Thymus (tissue), 11 donors: ENCODE measurements around the gene NSF. TPM values are rescaled to one million over a fixed set of nuclear protein-coding genes. Genes with fewer than 3 reads are reported as not detected.
"Not testable (repeated sequence)": the region's sequence is repeated elsewhere in the genome, so short reads cannot be mapped to it uniquely, and the experiment has no call there.

ENCODE experiments used
- DNase-seq, 9 donors: peaks; one replicate each; pipeline ENCODE4 v3.0.0-alpha.2; 2013; ENCODE audit warnings: low spot score in 9 of 9, low read depth in 6 of 9, missing footprints in 1 of 9
- H3K27ac ChIP-seq, 2 donors: one replicate each; pipeline ENCODE4 v1.5.1; 2013; ENCODE audit warnings: control low read depth in 1 of 2, low read depth in 1 of 2, low read length in 1 of 2, mild to moderate bottlenecking in 1 of 2, moderate library complexity in 1 of 2
- H3K27me3 ChIP-seq, 2 donors: one replicate each; pipeline ENCODE4 v1.5.1; 2013; ENCODE audit warnings: low read length in 1 of 2; ENCODE audit not compliant: control insufficient read depth in 2 of 2, insufficient read depth in 1 of 2
- H3K36me3 ChIP-seq, 2 donors: one replicate each; pipeline ENCODE4 v1.5.1; 2013; ENCODE audit warnings: low read length in 1 of 2, mild to moderate bottlenecking in 1 of 2, moderate library complexity in 1 of 2; ENCODE audit not compliant: control insufficient read depth in 2 of 2, insufficient read depth in 2 of 2
- H3K4me1 ChIP-seq, 2 donors: one replicate each; pipeline ENCODE4 v1.5.1; 2013; ENCODE audit warnings: low read length in 2 of 2; ENCODE audit not compliant: control insufficient read depth in 2 of 2, insufficient read depth in 2 of 2
- H3K4me3 ChIP-seq, 2 donors: one replicate each; pipeline ENCODE4 v1.5.1; 2013; ENCODE audit warnings: low read length in 2 of 2, control low read depth in 1 of 2, mild to moderate bottlenecking in 1 of 2
- H3K9me3 ChIP-seq, 2 donors: one replicate each; pipeline ENCODE4 v1.5.1; 2013; ENCODE audit warnings: low read length in 1 of 2, mild to moderate bottlenecking in 1 of 2; ENCODE audit not compliant: control insufficient read depth in 2 of 2, insufficient read depth in 1 of 2
- WGBS: extraction: QIAGEN DNeasy Blood & Tissue Kit; methylation state at CpG from one replicate; pipeline ENCODE4 v1.1.7; 2013; 5-methylcytosine and 5-hydroxymethylcytosine counted together
- polyA plus RNA-seq: library from polyadenylated mRNA; stranded (reverse); fragments of 200-250 nt; gene quantifications from one replicate; pipeline ENCODE4 v1.2.3, GENCODE V29; 2013
- total RNA-seq: library from RNA; stranded (reverse); fragments of 120-200 nt; gene quantifications from one replicate; pipeline ENCODE4 v1.2.4, GENCODE V29; 2013
- donor health status: healthy.

The NSF gene
- total and polyA plus RNA-seq, 2 donors, result 14.3 to 15.3 TPM

DNA sequence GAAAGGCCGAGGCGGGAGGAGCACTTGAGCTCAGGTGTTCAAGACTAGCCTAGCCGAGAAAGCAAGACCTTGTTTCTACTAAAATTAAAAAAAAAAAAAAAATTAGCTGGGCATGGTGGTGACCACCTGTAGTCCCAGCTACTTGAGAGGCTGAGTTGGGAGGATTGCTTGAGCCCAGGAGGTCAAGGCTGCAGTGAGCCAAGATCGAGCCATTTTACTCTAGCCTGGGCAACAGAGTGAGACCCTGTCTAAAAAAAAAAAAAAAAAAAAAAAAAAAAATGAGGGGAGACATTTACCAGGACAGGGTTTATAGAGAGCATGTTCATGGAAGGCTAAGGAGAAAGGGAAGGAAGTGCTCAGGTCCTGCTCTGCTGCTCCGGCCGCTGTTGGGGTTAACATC, 202.6 kb downstream of the NSF start:
- not testable (repeated sequence) for DNase-seq, H3K4me1 ChIP-seq, H3K9me3 ChIP-seq, H3K36me3 ChIP-seq, H3K27ac ChIP-seq, H3K4me3 ChIP-seq
- peaks cover 0 to 60% of the 10 kb centered on the region in 2 donors for H3K27me3 ChIP-seq
- 93% methylated on average over 6 of the region's 6 CpGs for WGBS

DNA sequence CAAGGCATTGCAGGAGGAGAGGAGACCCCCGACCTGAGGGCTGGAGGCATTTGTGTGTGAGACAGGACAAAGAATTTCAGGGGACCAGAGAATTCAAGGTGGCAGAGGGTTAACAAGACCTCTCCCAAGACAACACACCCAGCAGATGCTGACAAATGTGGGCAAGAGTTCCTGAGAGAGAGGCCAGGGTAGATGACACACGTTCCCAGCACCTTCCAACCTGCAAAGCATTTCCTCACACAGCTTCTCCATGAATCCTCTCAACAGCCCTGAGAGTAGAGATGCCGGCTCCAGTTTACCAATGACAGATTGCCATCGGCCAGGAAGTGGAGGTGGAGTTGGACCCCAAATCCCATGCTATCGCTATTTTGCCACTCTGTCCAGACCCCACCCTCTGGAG, 203.1 kb downstream of the NSF start:
- H3K9me3 ChIP-seq, result peaks cover 0 to 4% of the 10 kb centered on the region in 2 donors
- no peak overlapping the region for H3K27ac ChIP-seq
- H3K36me3 ChIP-seq, result no peaks in the 10 kb centered on the region
- DNase-seq, result no peak
- H3K27me3 ChIP-seq, result peaks cover 0 to 61% of the 10 kb centered on the region in 2 donors
- WGBS, result 73% methylated on average over 5 of the region's 5 CpGs
- H3K4me1 ChIP-seq, result no peaks in the 10 kb centered on the region
- H3K4me3 ChIP-seq, result no peak overlapping the region

GRCh38 chr17:46794318-46794717, 203.8 kb downstream of the NSF start:
- Histone ChIP-seq H3K27ac (no peak overlapping the region), H3K9me3 (peaks cover 0 to 4% of the 10 kb centered on the region in 2 donors), H3K36me3 (no peaks in the 10 kb centered on the region), H3K4me3 (no peak overlapping the region), H3K27me3 (peaks cover 0 to 60% of the 10 kb centered on the region in 2 donors), H3K4me1 (no peaks in the 10 kb centered on the region)
- 91% methylated on average over 5 of the region's 5 CpGs for WGBS
- no peak for DNase-seq

DNA sequence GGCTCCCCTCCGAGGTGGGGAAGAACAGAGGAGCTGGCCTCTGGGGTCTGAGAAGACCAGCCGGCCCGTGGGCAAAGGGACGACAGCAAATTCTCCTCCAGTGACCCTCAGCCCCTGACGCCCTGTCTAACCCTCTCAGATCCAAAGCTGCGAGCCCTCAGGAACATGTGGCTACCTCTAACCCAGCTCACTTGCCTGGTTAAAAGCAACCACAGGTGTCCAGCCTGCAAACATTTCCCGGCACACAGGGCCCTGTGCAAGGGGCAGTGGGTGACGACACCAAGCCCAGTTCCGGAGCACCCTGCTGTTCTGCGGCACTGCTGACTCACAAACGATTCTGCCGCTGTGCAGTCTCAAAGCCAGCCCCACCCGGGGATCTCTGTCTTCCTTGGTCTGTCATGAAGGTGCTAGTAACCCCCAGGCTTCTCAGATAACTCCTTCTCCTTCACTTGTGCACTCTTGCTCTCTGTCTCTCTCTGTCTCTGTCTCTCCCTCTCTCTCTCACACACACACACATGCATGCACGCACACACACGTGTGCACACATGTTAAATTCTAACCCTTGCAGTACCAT, 205.0 kb downstream of the NSF start:
- Histone ChIP-seq H3K4me3 (no peak overlapping the region), H3K27ac (no peak overlapping the region), H3K27me3 (peaks cover 0 to 52% of the 10 kb centered on the region in 2 donors), H3K9me3 (no peaks in the 10 kb centered on the region), H3K36me3 (no peaks in the 10 kb centered on the region), H3K4me1 (no peaks in the 10 kb centered on the region)
- no peak for DNase-seq
- WGBS, result 86% methylated on average over 15 of the region's 15 CpGs

GRCh38 chr17:46796084-46796483, 205.6 kb downstream of the NSF start:
- H3K27ac ChIP-seq, result no peak overlapping the region
- H3K9me3 ChIP-seq, result no peaks in the 10 kb centered on the region
- no peaks in the 10 kb centered on the region for H3K4me1 ChIP-seq
- no peak overlapping the region for H3K4me3 ChIP-seq
- H3K27me3 ChIP-seq, result peaks cover 0 to 46% of the 10 kb centered on the region in 2 donors
- no peaks in the 10 kb centered on the region for H3K36me3 ChIP-seq
- no peak for DNase-seq
- 59% methylated on average over 3 of the region's 3 CpGs for WGBS

- WGBS, result 88% methylated on average over 7 of the region's 7 CpGs
- Histone ChIP-seq H3K9me3 (no peaks in the 10 kb centered on the region), H3K4me1 (no peaks in the 10 kb centered on the region), H3K36me3 (no peaks in the 10 kb centered on the region), H3K27me3 (peaks cover 0 to 44% of the 10 kb centered on the region in 2 donors), H3K4me3 (no peak overlapping the region), H3K27ac (no peak overlapping the region)
- DNase-seq, result no peak
These were observed 206.1 kb downstream of the NSF start for GRCh38 chr17:46796524-46796923.

GRCh38 chr17:46796956-46797530, 206.6 kb downstream of the NSF start:
- H3K9me3 ChIP-seq, result no peaks in the 10 kb centered on the region
- H3K36me3 ChIP-seq, result no peaks in the 10 kb centered on the region
- no peak overlapping the region for H3K4me3 ChIP-seq
- peaks cover 0 to 40% of the 10 kb centered on the region in 2 donors for H3K27me3 ChIP-seq
- WGBS, result 92% methylated on average over 8 of the region's 8 CpGs
- no peak overlapping the region for H3K27ac ChIP-seq
- DNase-seq, result no peak
- no peaks in the 10 kb centered on the region for H3K4me1 ChIP-seq

GRCh38 chr17:46800573-46800972, 210.1 kb downstream of the NSF start:
- 97% methylated on average over 4 of the region's 4 CpGs for WGBS
- DNase-seq, result no peak
- H3K36me3 ChIP-seq, result no peaks in the 10 kb centered on the region
- peaks cover 0 to 16% of the 10 kb centered on the region in 2 donors for H3K27me3 ChIP-seq
- no peaks in the 10 kb centered on the region for H3K4me1 ChIP-seq
- H3K4me3 ChIP-seq, result no peak overlapping the region
- H3K27ac ChIP-seq, result no peak overlapping the region
- H3K9me3 ChIP-seq, result no peaks in the 10 kb centered on the region

- Histone ChIP-seq H3K4me1 (no peaks in the 10 kb centered on the region), H3K9me3 (no peaks in the 10 kb centered on the region), H3K36me3 (no peaks in the 10 kb centered on the region), H3K4me3 (no peak overlapping the region), H3K27ac (no peak overlapping the region), H3K27me3 (peaks cover 0 to 5% of the 10 kb centered on the region in 2 donors)
- no peak for DNase-seq
- WGBS, result 75% methylated on average over 7 of the region's 7 CpGs
These were observed 212.3 kb downstream of the NSF start for GRCh38 chr17:46802800-46803199.
